GM21529 (cell line): ENCODE results near the gene PDZD2.
"Not testable (repeated sequence)": the region's sequence is repeated elsewhere in the genome, so short reads cannot be mapped to it uniquely, and the experiment has no call there.

Source experiments
- ATAC-seq: cut with Tn5 transposase; IDR thresholded peaks from one replicate; pipeline ENCODE4 v1.9.1; 2021; ENCODE audit not compliant: unreplicated experiment

PDZD2 gene

GRCh38 chr5:31638748-31639418 is at the start of gene PDZD2:
Gene PDZD2, plus strand, starts transcription at chr5:31639131.
- ATAC-seq, result peak; percentile 73

- ATAC-seq, result no peak
Observed at GRCh38 chr5:31593665-31594064, 45.3 kb upstream of the PDZD2 start.

DNA sequence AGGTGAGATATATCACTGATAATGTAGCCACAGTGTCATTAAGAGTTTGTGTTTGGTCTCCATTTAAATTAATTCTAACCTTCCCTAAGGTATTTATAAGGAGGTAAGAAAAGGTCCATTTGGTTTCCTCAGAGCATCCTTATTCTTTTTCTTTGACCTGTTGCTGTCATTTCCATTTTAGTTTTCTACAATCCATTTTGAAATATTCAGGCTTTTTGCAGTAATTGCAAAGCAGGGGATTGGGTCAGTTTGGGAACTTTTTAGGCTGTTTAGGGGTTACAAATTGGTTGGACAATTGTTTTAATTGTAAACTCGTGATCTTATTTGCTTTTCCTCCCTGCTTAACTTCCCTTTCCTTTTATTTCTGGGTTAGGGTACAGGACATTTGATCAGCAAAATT is 42.6 kb upstream of the PDZD2 start:
- ATAC-seq, result no peak

DNA sequence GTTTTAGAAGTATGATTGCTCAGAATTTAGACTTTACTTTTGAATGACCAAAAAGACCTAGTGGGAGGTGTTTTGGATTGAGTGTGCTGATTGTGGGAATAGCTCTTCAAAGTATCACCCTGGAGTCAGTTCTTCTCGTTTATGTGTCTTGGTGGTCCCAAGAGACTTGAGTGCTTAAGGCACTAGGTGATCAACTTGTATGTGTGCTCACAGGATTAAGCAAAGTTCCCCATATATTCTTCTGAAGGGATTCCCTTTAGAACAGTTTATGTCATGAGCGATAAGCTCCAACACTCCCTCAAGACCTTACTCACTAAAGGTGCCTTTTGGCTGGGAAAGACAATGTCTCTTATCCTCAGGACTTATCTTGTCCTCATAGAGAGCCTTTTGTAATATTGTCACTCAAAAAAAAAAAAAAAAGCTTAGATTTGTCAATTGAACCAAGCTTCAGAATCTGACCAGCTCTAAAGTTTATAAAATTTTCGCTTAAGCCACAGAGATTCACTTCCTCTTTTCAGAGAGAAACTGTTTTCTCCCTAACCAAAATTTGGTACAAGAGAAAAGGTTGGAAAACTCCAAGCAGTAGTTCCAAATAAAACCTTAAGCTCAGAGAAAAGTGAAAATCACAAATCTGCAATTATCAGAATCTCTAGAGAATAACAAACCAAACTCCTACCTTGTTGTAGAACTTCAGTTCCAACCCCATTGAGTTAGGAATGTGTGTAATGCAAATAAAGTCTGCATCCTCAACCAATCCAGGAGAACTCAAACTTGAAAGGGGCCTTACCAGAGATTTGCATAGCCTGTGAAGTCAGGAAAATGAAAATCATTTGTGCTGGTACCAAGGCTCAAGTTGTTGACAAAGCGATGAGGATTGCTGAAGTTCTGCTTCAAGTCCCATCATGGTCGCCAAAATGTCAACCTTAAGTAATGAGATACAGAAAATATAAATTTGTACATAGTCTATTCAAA is 40.0 kb upstream of the PDZD2 start:
- ATAC-seq, result no peak

GRCh38 chr5:31602305-31602704 is 36.6 kb upstream of the PDZD2 start:
- not testable (repeated sequence) for ATAC-seq

- no peak for ATAC-seq
Observed at GRCh38 chr5:31604240-31604639, 34.7 kb upstream of the PDZD2 start.

GRCh38 chr5:31604644-31605043 is 34.3 kb upstream of the PDZD2 start:
- ATAC-seq, result no peak

DNA sequence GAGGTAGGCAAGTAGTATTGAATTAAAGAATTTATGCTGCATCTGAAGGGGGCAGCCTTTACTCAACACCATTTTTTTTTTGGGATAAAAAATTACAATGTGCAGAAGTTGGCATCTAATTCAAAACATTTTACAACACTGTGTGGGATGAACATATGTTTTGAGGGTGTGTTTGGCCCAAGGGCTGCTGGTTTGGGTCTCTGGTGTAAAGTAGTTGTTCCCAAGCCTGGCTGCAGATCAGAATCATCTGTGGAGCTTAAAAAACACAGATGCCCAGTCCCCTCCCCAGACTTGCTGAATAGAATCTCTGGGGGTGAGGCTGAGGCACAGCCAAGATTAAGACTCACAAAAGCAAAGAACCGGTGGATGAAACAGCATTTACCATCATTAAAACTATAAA is 33.0 kb upstream of the PDZD2 start:
- ATAC-seq, result no peak

- no peak for ATAC-seq
Observed at GRCh38 chr5:31607546-31607945, 31.4 kb upstream of the PDZD2 start.

DNA sequence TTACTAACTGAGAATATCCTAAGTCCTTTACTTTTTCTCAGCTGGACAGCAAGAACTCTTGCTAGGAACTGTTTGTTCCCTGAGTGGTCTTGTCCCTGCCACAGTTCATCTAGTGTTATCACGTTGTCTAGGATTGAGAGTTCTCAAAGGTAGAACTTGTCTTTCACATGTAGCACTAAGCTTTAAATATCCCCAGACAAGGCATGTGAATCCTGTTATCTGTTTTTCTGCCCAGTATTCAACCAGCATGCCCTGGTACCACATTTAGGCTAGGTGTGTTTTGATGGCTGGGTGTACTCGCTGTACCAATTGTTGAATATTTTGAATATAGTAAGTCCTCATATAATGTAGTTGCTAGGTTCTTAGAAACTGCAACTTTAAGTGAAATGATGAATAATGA is 27.9 kb upstream of the PDZD2 start:
- no peak for ATAC-seq

- no peak for ATAC-seq
Observed at GRCh38 chr5:31613651-31614050, 25.3 kb upstream of the PDZD2 start.

DNA sequence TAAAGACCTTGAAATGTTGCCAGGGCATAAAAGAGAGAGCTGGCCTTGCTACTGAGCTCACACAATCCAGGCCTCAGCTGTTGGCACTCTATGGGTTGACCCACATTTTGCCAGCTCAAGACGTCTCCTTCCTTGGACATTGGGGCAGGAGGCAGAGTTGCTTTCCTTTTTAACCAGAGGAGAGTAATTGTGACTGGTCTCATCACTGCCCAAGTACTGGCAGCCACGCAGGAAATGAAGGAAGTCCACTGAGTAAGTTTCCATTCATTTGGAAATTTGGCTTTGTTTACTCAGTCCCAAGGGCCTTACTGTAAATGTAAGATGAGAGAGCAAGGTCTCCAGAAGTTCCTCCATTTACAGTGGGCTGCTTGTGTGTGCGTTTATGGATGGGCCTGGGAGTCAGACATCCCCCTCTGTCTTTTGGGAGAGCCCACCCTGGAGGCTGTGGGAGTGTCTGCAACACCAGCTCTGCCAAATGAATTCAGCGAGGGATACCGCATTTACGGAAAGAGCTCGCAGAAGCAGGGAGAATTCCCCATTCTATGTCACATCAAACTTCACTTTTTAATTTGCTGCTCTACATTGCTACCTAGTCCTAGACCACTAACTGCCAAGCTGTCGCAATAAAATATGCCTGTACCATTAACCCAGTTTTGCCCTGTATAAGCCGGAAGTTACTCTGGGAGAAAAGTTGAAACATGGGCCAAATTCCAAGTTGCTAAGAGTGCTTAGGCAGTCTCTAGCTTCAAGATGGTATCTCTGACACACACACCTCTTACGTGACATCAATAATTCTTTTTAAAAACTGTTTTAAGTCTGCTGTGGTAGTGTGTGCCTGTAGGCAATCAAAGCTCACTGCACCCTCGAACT is 24.5 kb upstream of the PDZD2 start:
- no peak for ATAC-seq

DNA sequence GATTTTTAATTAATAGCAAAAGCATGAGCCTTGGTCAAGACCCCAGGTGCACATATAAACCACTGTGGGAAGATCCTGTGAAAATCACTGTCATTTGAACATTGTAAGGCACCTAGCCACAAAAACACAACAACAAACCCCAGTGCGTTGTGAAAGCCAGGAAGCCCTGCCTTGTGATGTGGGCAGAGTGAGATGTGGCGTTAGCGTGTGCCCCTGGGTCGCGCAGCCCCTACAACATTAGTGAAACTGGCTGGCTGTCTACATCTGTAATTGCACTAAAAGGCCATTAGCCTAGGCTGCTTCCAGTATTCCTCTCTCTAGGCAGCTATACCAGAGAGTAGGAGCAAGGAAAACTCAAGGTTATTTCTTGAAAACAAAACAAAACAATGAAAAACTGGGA is 21.1 kb upstream of the PDZD2 start:
- ATAC-seq, result no peak

GRCh38 chr5:31620026-31620425 is 18.9 kb upstream of the PDZD2 start:
- ATAC-seq, result no peak

GRCh38 chr5:31623249-31623648 is 15.7 kb upstream of the PDZD2 start:
- no peak for ATAC-seq

- ATAC-seq, result no peak
Observed at GRCh38 chr5:31625394-31625793, 13.5 kb upstream of the PDZD2 start.

- no peak for ATAC-seq
Observed at GRCh38 chr5:31626156-31626555, 12.8 kb upstream of the PDZD2 start.

DNA sequence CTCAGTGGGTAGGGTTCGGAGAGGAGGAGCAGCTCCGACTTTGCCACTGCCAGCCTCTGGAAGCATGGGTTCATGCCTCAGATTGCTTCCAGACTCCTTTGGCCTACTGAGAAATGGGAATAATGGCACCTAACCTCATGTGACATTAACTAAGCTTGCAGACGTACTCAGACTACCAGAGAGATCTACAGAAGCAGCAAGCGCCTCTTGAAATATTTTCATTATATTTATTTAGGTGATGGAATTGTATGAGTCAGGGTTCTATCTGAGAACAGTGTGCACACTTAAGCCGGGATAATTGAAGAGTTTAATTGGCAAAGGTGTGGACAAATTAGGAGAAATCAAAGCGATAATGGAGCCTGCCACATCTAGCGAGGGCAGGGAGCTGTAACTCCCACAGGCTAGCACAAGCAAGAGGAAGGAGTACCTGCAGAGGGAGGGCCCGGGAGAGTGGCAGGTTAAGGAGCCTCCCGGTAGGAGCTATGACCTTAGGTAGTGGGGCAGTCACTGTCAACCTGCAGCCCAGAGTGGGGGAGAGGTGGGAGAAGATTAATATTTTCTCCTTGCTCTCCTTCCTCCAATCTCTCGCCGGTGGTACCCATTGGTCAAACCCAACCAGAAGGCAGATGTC is 12.2 kb upstream of the PDZD2 start:
- no peak for ATAC-seq

GRCh38 chr5:31630931-31631330 is 8.0 kb upstream of the PDZD2 start:
- no peak for ATAC-seq

GRCh38 chr5:31632460-31632859 is 6.5 kb upstream of the PDZD2 start:
- ATAC-seq, result no peak

- ATAC-seq, result no peak
Observed at GRCh38 chr5:31635446-31635845, 3.5 kb upstream of the PDZD2 start.
